ENCODE results near the gene IQCE.
A peak's percentile ranks its signal among the peaks of the same experiment; 100 is the strongest.

Gene IQCE

DNA sequence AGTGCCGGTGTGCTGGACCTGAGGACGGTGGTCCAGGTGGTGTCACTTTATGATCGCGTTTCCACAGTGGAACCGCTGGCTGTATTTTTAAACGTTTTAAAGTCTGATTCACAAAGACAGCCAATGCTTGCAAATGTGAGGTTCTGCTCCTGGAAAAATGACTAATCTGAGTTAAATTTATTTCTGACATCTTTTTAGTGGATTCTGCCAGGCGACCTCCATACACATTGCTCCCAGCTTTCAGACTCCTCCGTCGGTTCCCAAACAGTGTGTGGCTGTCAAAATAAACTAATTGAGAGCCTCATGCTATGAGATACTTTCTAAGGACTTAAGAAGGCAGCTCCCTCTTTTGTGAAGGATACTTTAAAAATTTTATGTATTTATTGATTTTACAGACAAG, 60.3 kb downstream of the IQCE start:
- Histone ChIP-seq H3K9me3 (replicated peaks in 1 of 11) (no peaks in the 10 kb centered on the region), H3K27ac (no peak overlapping the region), H3K4me3 (no peak overlapping the region), H3K9ac (no peak overlapping the region), H3K27me3 (peaks cover 0 to 12% (median 0%) of the 10 kb centered on the region in 11 experiments; a peak in 4 of 22 replicates), H3K36me3 (no peaks in the 10 kb centered on the region), H4K20me1 (peaks cover 0 to 2% (median 0%) of the 10 kb centered on the region in 11 experiments; a peak in 1 of 22 replicates), H3K4me2 (no peak overlapping the region), H3K4me1 (peaks cover 53 to 92% (median 76%) of the 10 kb centered on the region in 10 experiments)
- no peak for TF ChIP-seq Cebpa-rat (IDR thresholded peaks at IDR 0.05)

DNA sequence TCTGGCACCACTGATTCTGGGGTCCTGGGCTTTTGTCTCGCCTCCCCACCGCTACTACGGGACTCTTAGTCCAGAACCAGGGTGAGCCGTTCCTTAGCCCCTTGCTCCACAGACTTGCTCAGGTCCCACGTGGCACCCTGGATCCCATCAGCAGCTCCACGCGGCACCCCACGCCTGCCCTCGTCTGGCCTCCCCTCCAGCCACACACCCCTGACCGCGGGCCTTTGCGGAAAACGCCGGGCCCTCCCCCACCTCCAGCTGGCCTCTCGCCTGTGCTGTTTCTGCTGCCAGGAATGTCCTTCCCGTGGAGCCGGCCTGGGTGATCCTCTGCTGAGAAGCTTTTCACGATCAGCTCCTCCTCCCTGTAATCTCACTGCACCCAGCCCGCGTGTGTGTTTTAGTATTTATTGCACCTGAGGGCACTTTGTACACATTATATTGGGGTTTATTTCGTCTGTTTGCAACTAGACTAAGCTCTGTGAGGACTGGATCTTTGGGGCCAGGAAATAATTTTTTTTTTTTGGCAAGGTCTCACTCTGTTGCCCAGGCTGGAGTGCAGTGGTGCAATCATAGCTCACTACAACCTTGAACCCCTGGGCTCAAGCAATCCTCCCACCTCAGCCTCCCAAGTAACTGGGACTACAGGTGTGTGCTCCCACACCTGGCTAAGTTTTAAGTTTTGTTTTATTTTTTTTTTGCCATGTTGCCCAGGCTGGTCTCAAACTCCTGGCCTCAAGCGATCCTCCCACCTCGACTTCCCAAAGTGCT, 62.5 kb downstream of the IQCE start:
- Histone ChIP-seq H3K9me3 (replicated peaks in 1 of 11) (no peaks in the 10 kb centered on the region), H3K4me2 (peak overlapping the region in 6 of 11 experiments; percentile 2 to 45 (median 28); a peak in 7 of 22 replicates), H3K4me1 (peaks cover 44 to 85% (median 66%) of the 10 kb centered on the region in 10 experiments), H3K4me3 (no peak overlapping the region), H3K27me3 (no peaks in the 10 kb centered on the region), H3K27ac (no peak overlapping the region; a peak in 1 of 22 replicates), H4K20me1 (no peaks in the 10 kb centered on the region), H3K36me3 (no peaks in the 10 kb centered on the region), H3K9ac (no peak overlapping the region)
- no peak for TF ChIP-seq Cebpa-rat (IDR thresholded peaks at IDR 0.05)

DNA sequence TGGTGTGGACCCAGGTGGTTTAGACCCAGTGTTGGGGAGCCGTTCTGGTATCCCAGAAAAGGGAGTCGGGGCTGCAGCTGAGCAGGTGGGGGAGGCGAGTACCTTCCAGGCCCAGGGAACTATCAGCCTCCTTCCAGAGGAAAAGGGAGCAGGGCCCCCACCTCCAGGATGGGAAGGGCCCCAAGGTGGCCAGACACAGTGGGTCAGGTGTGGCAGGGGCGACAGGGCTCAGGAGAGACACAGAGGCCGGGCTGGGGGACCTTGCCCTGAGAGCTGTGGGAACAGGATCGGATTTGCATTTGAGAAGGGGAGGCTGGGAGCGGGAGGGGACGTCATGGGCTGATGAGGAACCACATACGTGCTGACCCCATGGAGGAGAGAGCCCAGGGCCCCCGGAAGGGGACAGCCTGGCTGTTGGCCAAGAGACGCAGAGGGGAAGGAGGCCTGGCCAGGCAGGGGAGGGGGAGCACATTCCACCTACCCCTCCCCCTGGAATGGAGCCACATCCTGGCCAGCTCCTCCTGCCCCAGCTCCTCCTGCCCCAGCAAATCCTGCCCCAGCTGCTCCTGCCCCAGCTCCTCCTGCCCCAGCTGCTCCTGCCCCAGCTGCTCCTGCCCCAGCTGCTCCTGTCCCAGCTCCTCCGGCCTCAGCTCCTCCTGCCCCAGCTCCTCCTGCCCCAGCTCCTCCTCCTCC, 63.3 kb downstream of the IQCE start:
- Histone ChIP-seq H4K20me1 (no peaks in the 10 kb centered on the region), H3K4me3 (no peak overlapping the region), H3K36me3 (no peaks in the 10 kb centered on the region), H3K4me1 (peaks cover 36 to 82% (median 60%) of the 10 kb centered on the region in 10 experiments), H3K27me3 (no peaks in the 10 kb centered on the region), H3K9me3 (replicated peaks in 1 of 11) (no peaks in the 10 kb centered on the region), H3K9ac (0 out of 22 replicates have a peak overlapping the region, but pooled peaks of 2 of the 11 experiments have one; percentile 10 to 23), H3K4me2 (peak overlapping the region in 7 of 11 experiments; percentile 2 to 45 (median 24); a peak in 7 of 22 replicates), H3K27ac (0 out of 22 replicates have a peak overlapping the region, but pooled peaks of 1 of the 11 experiments have one; percentile 32)
- TF ChIP-seq Cebpa-rat (IDR thresholded peaks at IDR 0.05): no peak

DNA sequence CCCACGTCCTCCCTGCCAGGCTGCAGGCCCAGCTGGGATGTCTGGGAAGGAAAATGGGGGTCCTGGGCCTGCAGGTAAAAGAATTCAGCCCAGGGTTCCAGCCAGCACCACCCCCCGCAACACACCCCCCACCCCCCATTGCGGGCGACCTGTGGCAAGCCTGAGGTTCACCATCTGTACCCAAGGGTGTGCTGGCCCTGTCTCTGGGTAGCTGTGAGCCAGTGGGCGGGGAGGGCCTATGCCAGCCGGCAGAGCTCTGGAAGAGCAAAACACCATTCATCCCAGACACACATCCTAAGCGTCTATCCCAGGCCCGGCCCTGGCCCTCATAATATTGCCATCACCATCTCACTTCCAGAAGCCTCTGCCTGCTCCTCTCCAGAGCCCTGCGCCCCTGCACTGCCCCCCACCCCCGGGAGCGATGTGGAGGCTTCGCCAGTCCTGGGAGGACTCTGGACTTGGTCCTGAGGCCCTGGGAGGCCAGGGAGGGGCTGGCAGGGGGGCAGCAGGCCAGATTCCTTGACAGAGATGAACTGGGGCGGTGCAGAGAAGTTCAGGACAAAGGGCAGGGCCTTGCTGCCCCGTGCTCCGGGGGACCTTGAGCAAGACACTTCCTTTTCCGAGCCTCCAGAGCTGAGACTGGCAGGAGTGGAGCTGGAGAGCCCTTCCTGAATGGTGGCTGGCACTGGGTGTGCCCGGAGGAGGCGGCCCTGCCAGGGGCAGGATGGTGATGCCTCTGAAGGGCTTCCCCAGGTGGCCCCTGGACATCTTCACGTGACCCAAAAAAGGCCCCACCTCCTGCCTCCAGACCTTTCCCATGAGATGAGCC, 64.3 kb downstream of the IQCE start:
- H3K4me1 ChIP-seq: peaks cover 26 to 73% (median 50%) of the 10 kb centered on the region in 10 experiments
- no peaks in the 10 kb centered on the region for H3K9me3 ChIP-seq (replicated peaks in 1 of 11)
- TF ChIP-seq Cebpa-rat (IDR thresholded peaks at IDR 0.05): no peak
- H3K4me2 ChIP-seq: peak overlapping the region; percentile 45 to 69 (median 53)
- no peaks in the 10 kb centered on the region for H4K20me1 ChIP-seq
- H3K36me3 ChIP-seq: no peaks in the 10 kb centered on the region
- H3K9ac ChIP-seq: peak overlapping the region in 7 of 11 experiments; percentile 27 to 52 (median 43); a peak in 10 of 22 replicates
- no peak overlapping the region for H3K4me3 ChIP-seq
- no peaks in the 10 kb centered on the region for H3K27me3 ChIP-seq
- peak overlapping the region in 6 of 11 experiments; percentile 13 to 43 (median 21); a peak in 7 of 22 replicates for H3K27ac ChIP-seq

DNA sequence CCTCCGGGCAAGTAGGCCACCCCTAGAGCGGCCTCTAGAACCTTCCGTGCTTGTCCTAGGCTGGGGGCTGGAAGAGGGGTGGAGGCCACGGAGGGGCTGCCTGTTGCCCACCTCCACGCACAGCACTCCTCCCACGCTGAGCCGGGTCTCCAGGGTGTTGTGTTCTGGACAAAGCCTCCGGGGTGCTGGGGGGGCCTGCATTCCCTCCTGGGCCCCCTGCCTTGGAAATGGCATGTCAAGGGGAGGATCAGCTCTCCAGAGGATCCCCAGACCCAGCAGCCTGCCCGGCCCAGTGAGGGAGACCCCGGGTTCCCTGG, 64.9 kb downstream of the IQCE start:
- Histone ChIP-seq H3K4me3 (no peak overlapping the region), H3K9me3 (replicated peaks in 1 of 11) (no peaks in the 10 kb centered on the region), H3K9ac (peak overlapping the region in 9 of 11 experiments; percentile 2 to 52 (median 35); a peak in 12 of 22 replicates), H3K4me1 (peaks cover 25 to 67% (median 47%) of the 10 kb centered on the region in 10 experiments), H3K36me3 (no peaks in the 10 kb centered on the region), H3K27me3 (no peaks in the 10 kb centered on the region), H3K4me2 (peak overlapping the region; percentile 45 to 69 (median 53)), H3K27ac (peak overlapping the region in 6 of 11 experiments; percentile 13 to 43 (median 21); a peak in 8 of 22 replicates), H4K20me1 (no peaks in the 10 kb centered on the region)
- TF ChIP-seq Cebpa-rat (IDR thresholded peaks at IDR 0.05): no peak

DNA sequence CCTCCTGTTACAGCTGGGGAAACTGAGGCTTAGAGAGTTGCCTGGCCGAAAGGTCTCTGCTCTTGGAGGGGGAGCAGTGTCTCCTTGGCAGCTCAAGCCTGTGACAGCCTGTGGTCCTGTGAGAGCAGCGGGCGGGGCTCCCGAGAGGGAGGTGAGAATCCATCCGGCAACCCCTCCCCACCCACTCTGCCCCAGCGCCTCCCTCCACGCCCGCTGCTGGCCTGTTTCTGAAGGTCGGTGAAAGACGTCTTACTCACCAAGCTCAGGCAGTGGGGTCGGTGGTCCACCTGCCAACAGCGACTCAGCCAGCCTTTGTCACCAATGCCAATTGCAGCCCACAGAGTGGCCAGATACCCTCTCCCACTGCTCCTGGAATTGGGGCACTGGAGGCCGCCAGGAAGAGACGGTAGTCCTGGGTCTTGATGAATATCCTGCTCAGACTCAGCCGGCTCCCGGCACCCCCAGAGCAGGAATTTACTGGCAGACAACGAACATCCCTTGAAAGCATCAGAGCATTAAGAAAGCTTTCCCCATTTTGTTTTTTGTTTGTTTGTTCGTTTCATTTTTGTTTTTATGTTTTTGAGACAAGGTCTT, 65.6 kb downstream of the IQCE start:
- Histone ChIP-seq H3K4me3 (no peak overlapping the region), H3K9ac (peak overlapping the region in 8 of 11 experiments; percentile 2 to 45 (median 34); a peak in 6 of 22 replicates), H3K27ac (peak overlapping the region in 2 of 11 experiments; percentile 14 to 26; a peak in 2 of 22 replicates), H4K20me1 (no peaks in the 10 kb centered on the region), H3K36me3 (no peaks in the 10 kb centered on the region), H3K27me3 (no peaks in the 10 kb centered on the region), H3K4me1 (peaks cover 25 to 62% (median 43%) of the 10 kb centered on the region in 10 experiments), H3K9me3 (replicated peaks in 1 of 11) (no peaks in the 10 kb centered on the region), H3K4me2 (peak overlapping the region; percentile 45 to 69 (median 53))
- no peak for TF ChIP-seq Cebpa-rat (IDR thresholded peaks at IDR 0.05)

DNA sequence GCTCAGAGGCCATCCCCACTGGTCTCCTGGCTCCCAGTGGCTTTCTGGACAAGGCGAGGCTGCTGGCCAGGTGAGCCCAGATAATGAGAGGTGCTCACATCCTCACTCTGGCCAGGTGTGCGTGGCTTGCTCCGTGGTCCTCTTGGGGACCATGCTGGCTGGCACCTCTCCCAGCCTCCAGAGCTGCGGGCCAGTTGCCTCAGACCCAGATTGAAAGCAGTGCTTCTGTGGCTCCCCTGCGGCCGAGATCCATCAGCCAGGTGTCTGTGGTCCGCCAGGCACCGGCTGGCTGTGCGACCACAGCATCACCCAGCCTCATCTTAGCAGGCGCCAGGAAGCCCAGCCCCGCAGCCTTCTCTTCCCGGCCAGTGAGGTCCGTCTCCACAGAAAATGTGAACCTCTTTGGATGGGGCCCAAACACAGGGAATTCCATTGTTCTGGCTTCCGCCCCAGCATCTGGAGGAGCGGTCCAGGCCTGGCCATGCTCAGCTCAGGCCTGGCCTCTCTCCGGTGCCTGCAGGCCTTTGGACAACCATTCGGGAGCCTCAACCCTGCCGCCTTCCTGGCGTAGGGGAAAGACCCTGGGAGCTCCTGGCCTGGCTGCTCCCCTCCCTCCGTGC, 67.8 kb downstream of the IQCE start:
- Histone ChIP-seq H3K4me1 (peaks cover 29 to 57% (median 43%) of the 10 kb centered on the region in 10 experiments), H3K9me3 (replicated peaks in 1 of 11) (no peaks in the 10 kb centered on the region), H3K27ac (no peak overlapping the region), H3K9ac (no peak overlapping the region), H3K4me3 (no peak overlapping the region), H3K27me3 (no peaks in the 10 kb centered on the region), H3K36me3 (no peaks in the 10 kb centered on the region), H3K4me2 (peak overlapping the region in 3 of 11 experiments; percentile 0 to 18 (median 13); a peak in 2 of 22 replicates), H4K20me1 (no peaks in the 10 kb centered on the region)
- TF ChIP-seq Cebpa-rat (IDR thresholded peaks at IDR 0.05): no peak

All from BLaER1 treated with 17β-estradiol and CSF1 and Interleukin-3, amounts not matched to agents 10 nM and 100 nM (cell line).